ENCODE data around the gene GAS7. TPM values are rescaled to one million over a fixed set of nuclear protein-coding genes. Genes with fewer than 3 reads are reported as not detected.

GAS7 gene
- total RNA-seq, 1 donor from 2014 or later = 50.6 TPM

GRCh38 chr17:10238661-10239060, 40.3 kb upstream of the GAS7 start:
- H3K9me3 ChIP-seq = no peaks in the 10 kb centered on the region
- H3K36me3 ChIP-seq = no peaks in the 10 kb centered on the region
- no peaks in the 10 kb centered on the region for H3K4me1 ChIP-seq
- ATAC-seq (no peak), DNase-seq (no peak)
- intact Hi-C loops (cut with DNase I) = no loop called here
- H3K27me3 ChIP-seq = no peaks in the 10 kb centered on the region
- TF ChIP-seq, protein P1, sequence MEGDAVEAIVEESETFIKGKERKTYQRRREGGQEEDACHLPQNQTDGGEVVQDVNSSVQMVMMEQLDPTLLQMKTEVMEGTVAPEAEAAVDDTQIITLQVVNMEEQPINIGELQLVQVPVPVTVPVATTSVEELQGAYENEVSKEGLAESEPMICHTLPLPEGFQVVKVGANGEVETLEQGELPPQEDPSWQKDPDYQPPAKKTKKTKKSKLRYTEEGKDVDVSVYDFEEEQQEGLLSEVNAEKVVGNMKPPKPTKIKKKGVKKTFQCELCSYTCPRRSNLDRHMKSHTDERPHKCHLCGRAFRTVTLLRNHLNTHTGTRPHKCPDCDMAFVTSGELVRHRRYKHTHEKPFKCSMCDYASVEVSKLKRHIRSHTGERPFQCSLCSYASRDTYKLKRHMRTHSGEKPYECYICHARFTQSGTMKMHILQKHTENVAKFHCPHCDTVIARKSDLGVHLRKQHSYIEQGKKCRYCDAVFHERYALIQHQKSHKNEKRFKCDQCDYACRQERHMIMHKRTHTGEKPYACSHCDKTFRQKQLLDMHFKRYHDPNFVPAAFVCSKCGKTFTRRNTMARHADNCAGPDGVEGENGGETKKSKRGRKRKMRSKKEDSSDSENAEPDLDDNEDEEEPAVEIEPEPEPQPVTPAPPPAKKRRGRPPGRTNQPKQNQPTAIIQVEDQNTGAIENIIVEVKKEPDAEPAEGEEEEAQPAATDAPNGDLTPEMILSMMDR (IDR thresholded peaks at IDR 0.05) = no peak
- no peak overlapping the region for H3K4me3 ChIP-seq
- no peak overlapping the region for H3K27ac ChIP-seq

DNA sequence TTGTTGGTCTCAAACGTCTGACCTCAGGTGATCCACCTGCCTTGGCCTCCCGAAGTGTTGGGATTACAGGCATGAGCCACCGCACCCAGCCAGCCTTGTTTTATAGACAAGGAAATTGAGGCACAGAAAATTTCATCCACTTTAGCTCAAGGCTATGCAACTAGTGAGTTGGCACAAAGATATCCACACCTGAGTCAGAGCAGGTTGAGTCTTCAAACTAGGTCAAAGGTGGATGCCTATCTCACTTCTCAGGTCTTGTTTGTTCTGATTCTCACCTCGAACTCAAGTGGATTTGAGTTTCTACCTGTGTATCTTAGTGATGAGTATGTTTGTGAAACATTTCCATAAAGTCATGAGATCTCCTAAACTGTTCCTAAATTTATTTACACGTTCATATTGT, 35.6 kb upstream of the GAS7 start:
- DNase-seq = no peak
- TF ChIP-seq, protein P1 (IDR thresholded peaks at IDR 0.05) = no peak
- no peak overlapping the region for H3K4me3 ChIP-seq
- ATAC-seq = no peak
- H3K36me3 ChIP-seq = no peaks in the 10 kb centered on the region
- intact Hi-C loops (cut with DNase I) = no loop called here
- H3K9me3 ChIP-seq = no peaks in the 10 kb centered on the region
- no peak overlapping the region for H3K27ac ChIP-seq
- no peaks in the 10 kb centered on the region for H3K27me3 ChIP-seq
- no peaks in the 10 kb centered on the region for H3K4me1 ChIP-seq

DNA sequence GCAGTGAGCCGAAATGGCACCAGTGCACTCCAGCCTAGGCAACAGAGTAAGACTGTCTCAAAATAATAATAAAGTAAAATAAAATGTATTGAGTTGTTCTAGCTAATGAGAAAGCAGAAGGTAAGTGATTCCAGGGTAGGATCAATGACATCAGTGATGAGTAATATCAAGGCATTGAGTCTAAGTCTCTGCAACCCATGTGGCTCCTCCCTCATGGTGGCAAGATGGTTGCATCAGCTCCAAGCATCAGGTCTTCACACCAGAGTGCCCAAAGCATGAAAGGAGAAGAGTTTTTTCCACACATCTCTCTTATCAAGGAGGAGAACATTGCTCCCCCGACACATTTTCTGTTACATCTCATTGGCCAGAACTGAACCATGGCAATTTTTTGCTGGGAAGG, 34.8 kb upstream of the GAS7 start:
- intact Hi-C loops (cut with DNase I) = no loop called here
- no peak overlapping the region for H3K4me3 ChIP-seq
- TF ChIP-seq, protein P1 (IDR thresholded peaks at IDR 0.05) = no peak
- DNase-seq (no peak), ATAC-seq (no peak)
- no peaks in the 10 kb centered on the region for H3K27me3 ChIP-seq
- no peak overlapping the region for H3K27ac ChIP-seq
- H3K4me1 ChIP-seq = no peaks in the 10 kb centered on the region
- no peaks in the 10 kb centered on the region for H3K9me3 ChIP-seq
- H3K36me3 ChIP-seq = no peaks in the 10 kb centered on the region

DNA sequence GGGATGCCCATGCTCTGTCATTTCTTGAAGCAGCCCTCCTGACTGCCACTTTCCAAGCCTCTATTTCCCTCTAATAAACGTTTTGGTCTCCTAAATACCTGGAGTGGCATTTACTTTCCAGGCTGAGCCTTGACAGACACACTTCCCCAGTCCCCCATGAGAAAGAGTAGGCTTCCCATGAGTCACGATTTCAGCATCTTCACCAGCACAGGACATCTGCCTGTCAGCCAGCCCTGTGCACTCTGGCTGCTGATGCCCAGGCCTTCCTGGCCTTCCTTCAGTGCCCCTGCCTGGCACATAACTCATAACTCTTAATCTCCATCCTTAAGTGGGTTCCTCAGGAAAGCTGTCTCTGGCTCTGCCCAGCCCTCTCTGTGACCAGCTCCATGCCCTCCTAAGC, 30.8 kb upstream of the GAS7 start:
- Histone ChIP-seq H3K4me1 (no peaks in the 10 kb centered on the region), H3K27ac (no peak overlapping the region), H3K27me3 (no peaks in the 10 kb centered on the region), H3K9me3 (no peaks in the 10 kb centered on the region), H3K36me3 (no peaks in the 10 kb centered on the region), H3K4me3 (no peak overlapping the region)
- ATAC-seq (no peak), DNase-seq (no peak)
- intact Hi-C loops (cut with DNase I) = no loop called here
- TF ChIP-seq, protein P1 (IDR thresholded peaks at IDR 0.05) = no peak

DNA sequence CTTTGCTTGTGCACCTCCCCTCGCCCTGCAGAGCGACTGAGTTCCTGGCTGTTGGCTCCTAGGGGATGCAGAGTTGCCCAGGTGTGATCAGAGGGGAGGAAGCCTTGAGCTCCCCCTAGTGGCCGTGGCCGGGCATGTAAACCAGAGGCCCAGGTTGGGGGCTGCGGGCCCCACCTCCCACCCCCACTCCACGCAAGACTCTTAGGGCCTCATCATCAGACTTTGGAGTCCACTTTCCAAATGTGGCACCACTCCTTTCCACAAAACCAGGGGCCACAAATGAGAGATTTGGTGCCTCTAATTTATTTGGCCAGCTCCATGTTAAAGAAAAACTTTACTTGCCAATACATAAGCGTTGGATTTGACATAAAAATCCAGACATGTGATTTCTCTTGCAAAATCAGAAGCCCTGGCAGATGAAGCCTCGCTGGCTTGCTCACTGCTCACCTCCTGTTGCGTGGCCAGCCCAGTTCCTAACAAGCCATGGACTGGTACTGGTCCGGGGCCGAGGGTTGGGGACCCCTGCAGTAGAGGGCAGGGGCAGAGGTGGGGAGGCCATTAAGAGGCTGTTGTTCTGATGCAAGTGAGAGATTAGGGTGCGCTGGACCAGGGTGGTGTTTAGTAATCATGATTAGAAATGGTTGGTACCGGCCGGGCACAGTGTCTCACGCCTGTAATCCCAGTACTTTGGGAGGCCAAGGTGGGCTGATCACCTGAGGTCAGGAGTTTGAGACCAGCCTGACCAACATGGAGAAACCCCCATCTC, 28.7 kb upstream of the GAS7 start:
- Histone ChIP-seq H3K27me3 (no peaks in the 10 kb centered on the region), H3K9me3 (no peaks in the 10 kb centered on the region), H3K27ac (no peak overlapping the region), H3K36me3 (no peaks in the 10 kb centered on the region), H3K4me3 (no peak overlapping the region), H3K4me1 (no peaks in the 10 kb centered on the region)
- ATAC-seq (peak; percentile 86), DNase-seq (peak; percentile 73)
- TF ChIP-seq, protein P1 (IDR thresholded peaks at IDR 0.05) = peak; percentile 78
- intact Hi-C loops (cut with DNase I) = no loop called here
